Activated CD8-positive, alpha-beta memory T cell treated with anti-CD3 and anti-CD28 coated beads, Interleukin-2, amount 50 U/mL, for 1 hour (primary cell): ENCODE data around the gene SRBD1.

Source experiments
- DNase-seq: peaks from one replicate; pipeline ENCODE4 v3.0.0-alpha.2; 2020; ENCODE audit errors: extremely low read depth

SRBD1 gene

GRCh38 chr2:45611020-45611859 lies at the start of gene SRBD1:
SRBD1 (minus strand) TSS chr2:45611267; CDS start chr2:45605441, 5,826 bp downstream.
- DNase-seq: peak; percentile 41

DNA sequence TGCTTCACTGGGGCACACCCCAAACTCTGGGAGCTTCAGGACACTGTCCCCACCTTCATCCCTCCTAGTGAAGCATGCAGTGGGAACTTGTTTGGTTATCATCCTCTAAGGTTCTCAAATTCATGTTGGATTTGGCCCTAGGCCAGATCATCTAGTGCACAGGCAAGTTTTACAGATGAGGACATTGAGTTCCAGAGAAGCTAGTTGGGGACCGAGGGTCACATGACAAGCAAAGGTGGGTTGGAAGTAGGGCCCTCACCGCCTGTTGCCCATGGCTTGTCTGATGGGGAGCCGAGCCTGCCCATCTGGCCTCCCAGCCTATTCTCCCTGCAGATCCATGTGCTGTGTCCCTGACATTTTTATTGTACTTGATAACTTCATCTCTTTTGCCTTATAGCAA lies 43.2 kb upstream of the SRBD1 start:
- DNase-seq: no peak

- DNase-seq: no peak
Observed at GRCh38 chr2:45653122-45653913, 42.3 kb upstream of the SRBD1 start.

GRCh38 chr2:45652090-45653031 lies 41.3 kb upstream of the SRBD1 start:
- DNase-seq: no peak

DNA sequence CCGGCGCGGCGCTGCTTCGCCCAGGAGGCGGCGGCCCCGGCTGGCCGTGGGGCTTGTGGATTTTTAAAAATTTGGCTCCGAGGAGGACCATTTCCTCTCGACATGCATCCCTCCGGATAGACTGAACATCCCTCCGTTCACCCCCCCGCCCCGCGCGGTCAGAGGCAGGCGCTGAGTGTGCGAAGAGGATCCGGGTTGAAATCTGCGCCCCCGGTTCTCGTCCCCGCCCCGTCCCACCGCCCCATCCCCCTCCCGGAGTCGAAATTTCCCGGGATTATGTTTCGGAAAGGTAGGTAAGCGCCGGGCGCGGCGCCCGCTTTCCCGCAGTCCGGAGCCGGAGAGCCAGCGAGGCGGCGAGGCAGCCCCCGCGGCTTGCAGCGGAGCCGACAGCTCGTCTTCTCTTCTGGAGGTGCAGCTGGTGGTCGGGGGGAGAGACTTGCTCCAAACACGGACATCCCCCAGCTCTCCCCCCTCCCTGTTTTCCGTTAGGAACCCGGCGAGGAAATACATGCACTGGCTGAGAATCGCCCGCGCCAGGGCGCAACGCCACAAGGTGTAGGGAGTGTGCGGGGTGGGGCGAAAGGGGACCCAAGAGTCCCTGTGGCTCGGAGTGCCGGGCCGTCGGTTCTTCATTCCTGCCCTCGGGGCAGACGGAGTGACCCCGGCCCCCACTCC lies 40.5 kb upstream of the SRBD1 start, which contains the start of gene PRKCE:
Gene PRKCE (plus strand): TSS at position 261 of the 675 bp plus-strand sequence.
- no peak for DNase-seq

DNA sequence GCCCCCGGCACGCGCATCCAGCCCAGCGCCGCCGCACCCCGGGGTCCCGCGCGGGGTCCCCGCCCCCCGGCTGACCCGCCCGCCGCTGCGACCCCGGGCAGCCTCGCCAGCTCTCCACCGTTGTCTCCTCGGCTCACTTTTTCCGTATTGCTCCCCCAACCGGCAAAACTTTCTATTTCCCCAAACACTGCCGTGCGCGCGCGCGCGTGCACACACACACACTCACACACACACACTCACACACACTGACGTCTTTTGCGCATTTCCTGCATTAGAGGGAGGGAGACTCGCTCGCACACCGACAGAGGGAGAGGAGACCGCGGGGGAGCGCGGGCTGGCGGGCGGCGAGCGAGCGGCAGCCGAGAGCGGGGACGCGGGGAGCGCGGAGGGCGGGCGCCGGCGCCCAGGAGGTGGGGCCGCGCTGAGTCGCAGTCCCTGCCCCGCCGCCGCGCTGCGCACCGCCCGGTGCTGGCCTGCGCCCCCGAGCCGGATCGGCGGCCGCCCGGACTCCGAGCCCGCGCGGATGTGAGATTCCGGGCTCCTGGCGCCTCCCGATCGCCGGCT lies 39.9 kb upstream of the SRBD1 start:
- peak; percentile 90 for DNase-seq

DNA sequence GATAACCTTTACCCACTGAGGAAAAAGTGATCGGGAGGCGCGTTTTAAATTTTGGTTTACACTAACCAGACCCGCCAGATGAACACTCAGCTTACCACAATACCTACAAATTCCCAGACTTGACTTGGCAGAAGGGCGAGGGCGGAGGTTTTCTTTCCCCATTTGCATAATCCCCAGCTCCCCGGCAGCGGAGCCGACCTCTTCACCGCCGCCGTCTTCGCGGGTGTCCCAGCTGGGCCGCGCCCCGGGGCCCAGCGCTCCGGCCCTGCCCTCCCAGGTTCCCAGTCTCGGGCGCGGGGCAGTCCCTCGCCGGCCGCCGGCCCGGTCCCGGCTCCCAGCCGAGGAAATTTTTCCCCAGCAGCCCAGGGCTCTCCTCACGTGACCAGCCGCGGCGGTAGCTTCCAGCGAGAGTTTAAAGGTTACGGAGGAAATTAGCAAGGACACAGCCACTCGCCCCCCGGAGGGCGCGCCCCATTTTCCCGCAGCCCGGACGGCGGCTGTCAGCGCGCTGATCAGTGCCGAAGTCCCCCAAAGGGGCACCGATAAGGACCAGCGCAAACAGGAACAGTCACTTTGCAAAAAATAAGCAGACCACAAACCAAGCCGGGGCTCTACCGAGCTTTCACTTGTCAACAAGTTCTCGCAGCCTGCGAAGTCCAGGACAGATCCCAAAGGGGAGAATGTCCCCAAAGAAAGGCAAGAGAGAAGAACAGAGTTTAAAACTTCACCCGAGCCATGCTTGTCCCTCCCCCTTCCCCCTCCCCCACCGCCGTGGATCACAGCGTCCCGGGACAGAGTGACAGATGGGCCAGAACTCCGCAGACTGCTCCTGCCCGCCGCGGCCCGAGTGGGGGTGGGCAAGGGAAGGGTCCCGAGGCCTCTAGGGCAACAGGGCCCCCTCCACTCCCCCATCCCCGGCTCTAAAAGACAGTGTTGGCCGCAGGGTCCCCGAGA lies 39.1 kb upstream of the SRBD1 start:
- DNase-seq: no peak

DNA sequence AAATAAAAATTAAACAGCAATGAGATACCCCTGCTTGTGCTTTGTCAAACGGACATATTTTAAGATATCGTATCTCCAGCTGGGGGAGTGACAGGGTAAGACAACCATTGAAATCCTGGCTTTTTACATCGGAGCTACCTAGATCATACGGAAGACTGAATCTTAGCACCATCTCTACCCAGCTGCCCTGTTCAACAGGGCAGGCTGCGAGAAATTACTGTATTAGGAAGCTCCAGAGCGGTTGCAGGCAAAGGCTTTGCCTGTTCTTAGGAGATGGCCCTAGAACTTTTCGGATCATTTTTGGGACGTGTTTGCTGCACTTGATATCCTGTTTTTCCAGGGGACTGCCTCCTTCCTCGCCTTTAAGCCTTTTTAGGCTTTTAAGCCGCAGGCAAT lies 38.4 kb upstream of the SRBD1 start:
- no peak for DNase-seq

DNA sequence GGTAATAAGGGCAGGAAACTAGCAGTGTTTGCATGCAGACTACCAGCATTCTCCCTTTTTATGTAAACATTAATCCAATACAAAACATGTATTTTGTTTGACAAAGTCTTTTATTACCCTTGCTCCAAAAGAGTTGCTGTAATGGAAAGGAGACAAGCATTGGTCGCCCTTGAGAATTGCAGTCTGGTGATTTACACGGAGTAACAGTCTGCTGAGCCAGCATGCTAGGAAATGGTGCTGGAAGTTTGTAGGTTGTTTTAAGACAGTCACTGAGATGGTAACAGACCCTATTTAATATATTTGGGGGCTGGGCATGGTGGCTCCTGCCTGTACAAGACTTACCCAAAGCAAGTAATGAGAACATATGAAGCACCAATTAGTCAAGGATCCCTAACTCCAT lies 37.6 kb upstream of the SRBD1 start:
- DNase-seq: no peak

- no peak for DNase-seq
Observed at GRCh38 chr2:45647986-45648520, 37.0 kb upstream of the SRBD1 start.

GRCh38 chr2:45647356-45647755 lies 36.3 kb upstream of the SRBD1 start:
- no peak for DNase-seq

DNA sequence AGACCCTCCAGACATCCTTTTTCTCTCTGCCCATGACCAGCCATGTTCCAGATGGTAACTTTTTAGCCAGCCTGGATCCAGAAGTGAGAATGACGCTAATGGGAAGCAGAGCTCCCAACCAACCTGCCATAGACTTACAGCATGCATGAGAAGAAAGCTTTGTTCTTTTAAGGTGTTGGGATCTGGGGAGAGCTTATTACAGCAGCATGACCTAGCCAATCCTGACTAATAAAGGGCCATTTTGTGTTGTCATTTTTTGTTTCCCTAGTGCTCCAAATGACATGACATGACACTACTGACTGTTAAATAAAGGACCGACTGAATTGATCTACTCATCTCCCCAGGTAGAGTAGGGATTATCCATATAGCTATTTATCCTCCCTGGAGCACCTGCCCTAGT lies 35.2 kb upstream of the SRBD1 start:
- DNase-seq: no peak

DNA sequence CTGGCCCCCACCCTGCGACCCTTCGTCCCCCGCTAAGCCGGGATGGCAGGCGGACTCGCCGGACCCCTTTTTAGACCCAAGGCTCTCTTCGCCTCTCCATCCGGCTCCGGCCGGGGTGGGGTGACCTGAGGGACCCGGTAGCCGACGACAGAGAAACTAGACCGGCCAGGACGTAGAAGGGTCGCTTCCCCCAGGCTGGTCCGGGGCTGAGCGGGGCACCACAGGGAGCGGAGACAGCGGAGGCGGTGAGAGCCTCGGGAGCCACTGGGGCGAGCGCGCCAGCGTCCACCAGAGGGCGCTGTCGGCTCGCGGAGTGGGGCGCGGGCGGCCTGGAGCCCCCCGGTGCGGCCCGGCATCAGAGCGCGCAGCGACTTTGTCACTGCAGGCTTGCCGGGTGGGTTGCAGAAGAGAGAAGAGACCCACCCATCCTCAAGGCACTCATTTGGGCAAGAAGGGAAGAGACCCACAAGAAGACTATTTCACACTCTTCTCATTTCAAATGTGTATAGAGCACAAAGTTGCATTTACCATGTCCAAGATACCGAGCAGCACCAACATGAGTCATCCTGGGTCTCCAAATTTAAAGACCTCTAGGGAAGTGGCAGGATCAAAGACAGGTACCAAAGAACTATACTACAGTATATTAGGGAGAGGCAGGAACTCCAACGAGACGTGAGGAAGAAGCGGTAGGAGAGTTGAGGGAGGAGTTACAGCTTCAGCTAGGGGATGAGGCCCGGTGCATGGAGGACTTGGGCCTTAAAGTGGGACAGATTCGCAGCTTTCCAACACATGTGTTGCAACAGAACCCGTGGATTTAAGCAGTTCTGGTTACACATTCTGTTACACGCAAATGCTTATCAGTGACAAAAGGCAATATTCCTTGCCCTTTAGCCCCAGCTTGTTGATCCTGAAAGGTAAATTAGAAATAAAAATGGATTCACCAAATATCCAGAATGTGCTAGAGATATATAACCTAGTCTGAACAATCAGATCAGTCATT lies 32.8 kb upstream of the SRBD1 start:
- DNase-seq: no peak

- DNase-seq: no peak
Observed at GRCh38 chr2:45643095-45643494, 32.0 kb upstream of the SRBD1 start.

DNA sequence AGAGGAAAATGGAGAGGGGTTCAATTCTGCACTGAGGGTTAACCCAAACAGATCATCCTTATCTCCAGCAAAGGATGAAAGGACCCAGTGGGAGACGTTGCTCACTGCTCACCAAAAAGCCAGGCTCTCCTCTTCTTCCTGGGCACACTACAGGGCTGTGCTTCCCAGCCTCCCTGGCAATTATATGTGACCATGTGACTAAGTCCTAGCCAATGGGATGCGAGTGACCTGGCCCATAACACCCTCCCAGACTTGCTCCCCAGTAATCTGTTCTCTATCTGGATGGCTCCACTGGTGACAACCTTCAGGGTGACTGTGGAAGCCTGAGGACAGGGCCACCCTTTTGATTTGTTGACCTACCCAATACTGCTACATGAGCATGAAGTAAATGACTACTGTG lies 29.5 kb upstream of the SRBD1 start:
- no peak for DNase-seq

- DNase-seq: no peak
Observed at GRCh38 chr2:45637440-45637839, 26.4 kb upstream of the SRBD1 start.

DNA sequence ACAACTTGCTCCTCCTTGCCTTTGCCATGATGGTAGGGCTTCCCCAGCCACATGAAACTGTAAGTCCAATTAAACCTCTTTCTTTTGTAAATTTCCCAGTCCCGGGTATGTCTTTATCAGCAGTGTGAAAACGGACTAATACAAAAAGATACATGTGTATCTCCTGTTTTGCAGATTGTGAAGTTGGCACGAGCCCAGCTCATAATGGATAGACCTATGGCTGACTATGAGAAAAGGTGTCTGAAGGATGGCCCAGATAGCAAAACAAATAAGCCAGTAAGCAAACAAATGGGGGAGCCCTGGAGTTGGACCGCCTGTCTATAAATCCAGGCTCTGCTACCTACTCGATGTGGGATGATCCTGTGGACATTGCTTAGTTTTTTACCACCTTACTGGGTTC lies 24.9 kb upstream of the SRBD1 start:
- no peak for DNase-seq

GRCh38 chr2:45634223-45634622 lies 23.2 kb upstream of the SRBD1 start:
- no peak for DNase-seq
